Keratinocyte (primary cell): ENCODE measurements around the gene GBGT1. TPM values are rescaled to one million over a fixed set of nuclear protein-coding genes. Genes with fewer than 3 reads are reported as not detected.

Source experiments
- DNase-seq: peaks from one replicate; pipeline ENCODE4 v3.0.0-alpha.2; 2011; ENCODE audit warnings: low read depth, missing footprints, low spot score
- FAIRE-seq: peaks from 2 replicates; lab custom pipeline; 2011; peaks lifted over from hg19 to GRCh38; lab: Jason Lieb, UNC
- H2AFZ ChIP-seq: 2 replicates; pipeline ENCODE4 v1.6.0; 2012; ENCODE audit warnings: low read length, control low read depth, inconsistent platforms; ENCODE audit not compliant: control insufficient read depth
- H3K27ac ChIP-seq: 2 replicates; pipeline ENCODE4 v1.5.1; 2011; ENCODE audit warnings: low read length; ENCODE audit not compliant: control insufficient read depth, insufficient read depth
- H3K27me3 ChIP-seq: 3 replicates; pipeline ENCODE4 v1.6.0; 2011; ENCODE audit warnings: low read length; ENCODE audit not compliant: control insufficient read depth, insufficient read depth; ENCODE audit errors: extremely low read depth
- H3K36me3 ChIP-seq, 2 experiments: 2 replicates in 1 of 2; 3 replicates in 1 of 2; pipeline ENCODE4 v1.5.1; 2011; ENCODE audit warnings: low read length in 2 of 2, mild to moderate bottlenecking in 1 of 2; ENCODE audit not compliant: control insufficient read depth in 2 of 2, insufficient read depth in 2 of 2; ENCODE audit errors: extremely low read depth in 1 of 2
- H3K4me1 ChIP-seq: 3 replicates; pipeline ENCODE4 v1.5.1; 2011; ENCODE audit warnings: low read length; ENCODE audit not compliant: control insufficient read depth, insufficient read depth; ENCODE audit errors: extremely low read depth
- H3K4me2 ChIP-seq: 3 replicates; pipeline ENCODE4 v1.6.0; 2011; ENCODE audit warnings: low read depth, low read length; ENCODE audit not compliant: control insufficient read depth, insufficient read depth; ENCODE audit errors: extremely low read depth
- H3K4me3 ChIP-seq, 3 experiments: fragments of 200-600 bp in 1 of 3; sonication (generic) in 1 of 3; 2 replicates in 2 of 3; 3 replicates in 1 of 3; pipeline ENCODE4 v1.5.1; 2011 to 2016; ENCODE audit warnings: low read length in 3 of 3, mild to moderate bottlenecking in 3 of 3, control low read depth in 2 of 3, inconsistent platforms in 1 of 3, low read depth in 1 of 3, mixed read lengths in 1 of 3, mixed run types in 1 of 3, moderate library complexity in 1 of 3; ENCODE audit not compliant: control insufficient read depth in 2 of 3, insufficient read depth in 2 of 3; ENCODE audit errors: extremely low read depth in 1 of 3
- H3K79me2 ChIP-seq: 2 replicates; pipeline ENCODE4 v1.6.0; 2012; ENCODE audit warnings: low read length; ENCODE audit not compliant: control insufficient read depth, insufficient read depth
- H3K9ac ChIP-seq: 3 replicates; pipeline ENCODE4 v1.6.0; 2011; ENCODE audit warnings: low read length; ENCODE audit not compliant: control insufficient read depth, insufficient read depth; ENCODE audit errors: extremely low read depth
- H3K9me1 ChIP-seq: 3 replicates; pipeline ENCODE4 v1.6.0; 2011; ENCODE audit warnings: low read length; ENCODE audit not compliant: control insufficient read depth, insufficient read depth; ENCODE audit errors: extremely low read depth
- H3K9me3 ChIP-seq: 2 replicates; pipeline ENCODE4 v1.5.1; 2012; ENCODE audit warnings: low read depth, low read length; ENCODE audit not compliant: control insufficient read depth
- H4K20me1 ChIP-seq: 3 replicates; pipeline ENCODE4 v1.6.0; 2011; ENCODE audit warnings: low read length; ENCODE audit not compliant: control insufficient read depth, insufficient read depth; ENCODE audit errors: extremely low read depth
- CTCF ChIP-seq, 3 experiments: IDR thresholded peaks in 1 of 3; conservative IDR thresholded peaks in 1 of 3; optimal IDR thresholded peaks in 1 of 3; 2 replicates in 2 of 3; 3 replicates in 1 of 3; pipeline versions ENCODE3 to v1.5.1; 2011; ENCODE audit warnings: low read length in 3 of 3, mild to moderate bottlenecking in 3 of 3, moderate library complexity in 2 of 3, control low read depth in 1 of 3, inconsistent platforms in 1 of 3; ENCODE audit not compliant: insufficient read depth in 2 of 3; ENCODE audit errors: extremely low read depth in 1 of 3
- EZH2 ChIP-seq: IDR thresholded peaks from one replicate; pipeline ENCODE4 v1.6.1; 2012; ENCODE audit warnings: inconsistent platforms, mild to moderate bottlenecking, low read length, moderate library complexity
- dilution Hi-C: fragments of 300-500 bp; cut with MboI; formaldehyde crosslinking; loops from one replicate; pipeline ENCODE4 v1.7.0; 2020; ENCODE audit warnings: low sequenced_read_pairs; ENCODE audit not compliant: extremely low pct_ligation_motif_present
- polyA plus RNA-seq, 5 experiments: library from polyadenylated mRNA; depleted of rRNA in 3 of 5; stranded (reverse) in 3 of 5; stranded (forward) in 1 of 5; unstranded in 1 of 5; fragments of >200 nt; gene quantifications; 1 replicate in 1 of 5; 2 replicates in 3 of 5; 3 replicates in 1 of 5; pipeline versions ENCODE4 v1.2.1 to v1.2.3, GENCODE V29; 2011 to 2012; ENCODE audit warnings: missing spikeins in 2 of 5, low read depth in 1 of 5, low replicate concordance in 1 of 5

The GBGT1 gene
- polyA plus RNA-seq, 1 donor (not counting 4 experiments of a cell fraction or from before 2014, with no cell fraction given), result 0.54 TPM

- no peak for TF ChIP-seq CTCF (optimal IDR thresholded peaks at IDR 0.05 in 1 of 3, IDR thresholded peaks at IDR 0.05 in 1 of 3, conservative IDR thresholded peaks at IDR 0.05 in 1 of 3; ENCODE audit: extremely low read depth in 1 of 3, insufficient read depth in 2 of 3, low read length in 3 of 3)
- no peak for DNase-seq
- no peak overlapping the region for H3K4me3 ChIP-seq
- no peaks in the 10 kb centered on the region for H3K36me3 ChIP-seq
- no peak for FAIRE-seq
- peaks cover 12% of the 10 kb centered on the region for H3K27me3 ChIP-seq
- H4K20me1 ChIP-seq, result no peaks in the 10 kb centered on the region
- H3K4me2 ChIP-seq, result no peak overlapping the region
- no peaks in the 10 kb centered on the region for H3K9me1 ChIP-seq
- peaks cover 2% of the 10 kb centered on the region for H3K9me3 ChIP-seq
- no peak overlapping the region for H2AFZ ChIP-seq
- no peak overlapping the region for H3K9ac ChIP-seq
- dilution Hi-C loops, result no loop called here
- H3K79me2 ChIP-seq, result no peaks in the 10 kb centered on the region
- H3K4me1 ChIP-seq, result no peaks in the 10 kb centered on the region
- H3K27ac ChIP-seq, result no peak overlapping the region
Measured at GRCh38 chr9:133191989-133192388, 28.3 kb upstream of the GBGT1 start.

GRCh38 chr9:133189826-133190225, 26.1 kb upstream of the GBGT1 start:
- Histone ChIP-seq H3K9ac (no peak overlapping the region), H4K20me1 (no peaks in the 10 kb centered on the region), H3K9me1 (no peaks in the 10 kb centered on the region), H2AFZ (no peak overlapping the region), H3K9me3 (no peaks in the 10 kb centered on the region), H3K4me2 (no peak overlapping the region), H3K4me3 (no peak overlapping the region), H3K79me2 (no peaks in the 10 kb centered on the region), H3K27me3 (peaks cover 12% of the 10 kb centered on the region), H3K27ac (no peak overlapping the region), H3K36me3 (no peaks in the 10 kb centered on the region), H3K4me1 (no peaks in the 10 kb centered on the region)
- FAIRE-seq (no peak), DNase-seq (no peak)
- TF ChIP-seq CTCF (optimal IDR thresholded peaks at IDR 0.05 in 1 of 3, IDR thresholded peaks at IDR 0.05 in 1 of 3, conservative IDR thresholded peaks at IDR 0.05 in 1 of 3; ENCODE audit: extremely low read depth in 1 of 3, insufficient read depth in 2 of 3, low read length in 3 of 3) (no peak), EZH2 (no peak)
- dilution Hi-C loops, result no loop called here
